Skin of body (tissue), 2 donors: Measurements from ENCODE around the gene TMEM26. TPM values are rescaled to one million over a fixed set of nuclear protein-coding genes. Genes with fewer than 3 reads are reported as not detected.
"Not testable (repeated sequence)": the region's sequence is repeated elsewhere in the genome, so short reads cannot be mapped to it uniquely, and the experiment has no call there.

Experiments used
- DNase-seq: peaks from one replicate; lab custom pipeline; 2025; lab: John Stamatoyannopoulos, UW
- total RNA-seq: library from RNA; depleted of rRNA; stranded (reverse); fragments of >200 nt; gene quantifications from one replicate; pipeline ENCODE4 v1.2.3, GENCODE V29; 2014

TMEM26 gene
- total RNA-seq, 1 donor from 2014 or later = 5.1 TPM

GRCh38 chr10:61400524-61400923 lies 52.7 kb downstream of the TMEM26 start:
- no peak for DNase-seq

GRCh38 chr10:61399406-61399805 lies 53.8 kb downstream of the TMEM26 start:
- DNase-seq = no peak

- no peak for DNase-seq
Observed at GRCh38 chr10:61398366-61399129, 54.6 kb downstream of the TMEM26 start.

DNA sequence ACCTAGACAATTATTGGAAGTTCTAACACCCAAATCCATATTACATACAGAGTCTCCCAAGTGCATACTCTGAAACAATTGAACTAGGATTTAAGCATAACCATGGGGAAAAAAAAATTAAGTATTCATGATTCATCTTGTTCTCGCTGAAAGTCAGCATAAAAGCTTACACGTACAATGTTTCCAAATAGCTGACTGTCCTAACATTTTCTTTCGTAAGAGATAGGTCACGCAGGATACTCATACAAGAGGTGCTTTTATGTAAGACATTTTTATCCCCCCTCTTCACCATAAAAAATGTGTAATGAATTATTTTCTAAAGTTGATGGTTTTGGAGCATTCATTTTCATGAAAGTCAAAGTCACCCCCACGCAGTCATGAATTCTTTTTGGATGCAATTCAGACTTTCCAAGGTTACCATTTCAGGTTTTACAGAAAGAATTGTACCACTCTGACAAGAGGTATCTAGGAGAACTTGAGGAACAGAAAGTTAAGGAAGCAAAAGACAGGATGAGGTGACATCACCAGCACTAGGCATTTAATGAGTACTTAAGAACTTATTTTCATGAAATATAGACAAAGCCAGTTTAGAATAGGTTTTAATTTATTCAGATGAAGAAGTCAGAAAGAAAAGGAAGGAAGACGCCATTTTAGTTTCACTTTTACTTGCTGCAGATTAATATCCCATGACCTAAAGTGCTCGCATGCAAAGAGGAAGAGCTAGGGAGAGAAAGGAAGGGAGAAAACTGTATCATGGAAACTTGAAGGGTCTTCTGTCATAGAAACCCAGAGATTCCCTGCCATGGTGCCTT lies 55.8 kb downstream of the TMEM26 start:
- DNase-seq = no peak

GRCh38 chr10:61391281-61391680 lies 61.9 kb downstream of the TMEM26 start:
- no peak for DNase-seq

DNA sequence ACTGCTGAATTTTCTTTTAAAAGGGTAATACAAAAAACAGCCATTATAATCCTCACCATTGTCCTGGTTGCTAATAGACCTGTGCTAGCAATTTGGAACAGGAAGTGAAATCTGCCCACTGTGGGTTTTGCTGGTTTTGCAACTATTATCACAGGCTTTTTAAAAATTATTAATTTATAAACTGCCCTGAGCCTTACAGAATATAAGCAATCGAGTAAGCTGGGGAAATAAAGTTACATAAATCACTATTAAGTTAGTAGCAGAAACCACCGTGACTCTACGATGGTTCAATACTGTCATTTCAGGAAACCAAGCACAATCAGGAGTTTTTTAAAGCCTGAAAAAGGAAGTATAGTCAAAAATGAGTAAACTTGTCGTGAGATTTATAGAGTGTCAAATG lies 62.3 kb downstream of the TMEM26 start:
- no peak for DNase-seq

- no peak for DNase-seq
Observed at GRCh38 chr10:61389887-61390286, 63.3 kb downstream of the TMEM26 start.

- not testable (repeated sequence) for DNase-seq
Observed at GRCh38 chr10:61388986-61389385, 64.2 kb downstream of the TMEM26 start.

- DNase-seq = peak; percentile 26
Observed at GRCh38 chr10:61385231-61386001, 67.8 kb downstream of the TMEM26 start.

DNA sequence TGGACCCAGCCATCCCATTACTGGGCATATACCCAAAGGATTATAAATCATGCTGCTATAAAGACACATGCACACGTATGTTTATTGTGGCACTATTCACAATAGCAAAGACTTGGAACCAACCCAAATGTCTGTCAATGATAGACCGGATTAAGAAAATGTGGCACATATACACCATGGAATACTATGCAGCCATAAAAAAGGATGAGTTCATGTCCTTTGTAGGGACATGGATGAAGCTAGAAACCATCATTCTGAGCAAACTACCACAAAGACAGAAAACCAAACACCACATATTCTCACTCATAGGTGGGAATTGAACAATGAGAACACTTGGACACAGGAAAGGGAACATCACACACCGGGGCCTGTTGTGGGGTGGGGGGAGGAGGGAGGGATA lies 72.0 kb downstream of the TMEM26 start:
- not testable (repeated sequence) for DNase-seq

GRCh38 chr10:61378865-61379264 lies 74.3 kb downstream of the TMEM26 start:
- DNase-seq = no peak

DNA sequence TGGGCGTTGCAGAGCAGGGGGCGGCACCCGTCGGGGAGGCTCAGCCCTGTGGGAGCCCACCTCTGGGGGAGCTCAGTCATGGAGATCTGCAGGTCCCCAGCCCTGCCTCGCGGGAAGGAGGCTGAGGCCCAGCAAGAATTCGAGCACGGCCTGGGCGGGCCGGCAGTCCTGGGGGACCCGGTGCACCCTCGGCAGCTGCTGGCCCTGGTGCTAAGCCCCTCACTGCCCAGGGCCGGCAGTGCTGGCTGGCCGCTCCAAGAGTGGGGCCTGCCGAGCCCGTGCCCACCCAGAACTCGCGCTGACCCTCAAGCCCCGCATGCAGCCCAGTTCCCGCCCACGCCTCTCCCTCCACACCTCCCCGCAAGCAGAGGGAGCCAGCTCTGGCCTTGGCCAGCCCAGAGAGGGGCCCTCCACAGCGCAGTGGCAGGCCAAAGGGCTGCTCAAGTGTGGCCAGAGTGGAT lies 76.2 kb downstream of the TMEM26 start:
- DNase-seq = no peak

GRCh38 chr10:61376377-61376776 lies 76.8 kb downstream of the TMEM26 start:
- no peak for DNase-seq

DNA sequence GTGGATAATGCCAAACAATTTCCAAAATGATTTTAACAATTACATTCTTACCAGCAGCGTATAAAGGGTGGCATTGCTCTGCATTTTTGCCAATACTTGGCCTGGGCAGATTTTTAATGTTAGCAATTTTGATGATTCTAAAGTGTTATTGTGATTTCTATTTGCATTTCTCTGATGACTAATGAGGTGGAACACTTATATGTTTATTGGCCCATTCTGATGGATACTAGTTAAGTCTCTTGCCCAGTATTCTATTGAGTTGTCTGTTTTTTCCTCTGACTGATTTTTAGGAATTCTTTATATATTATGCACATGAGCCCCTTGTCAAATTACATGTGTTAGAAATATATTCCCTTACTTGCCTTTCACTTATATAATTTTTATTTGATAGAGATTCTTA lies 86.8 kb downstream of the TMEM26 start:
- no peak for DNase-seq

DNA sequence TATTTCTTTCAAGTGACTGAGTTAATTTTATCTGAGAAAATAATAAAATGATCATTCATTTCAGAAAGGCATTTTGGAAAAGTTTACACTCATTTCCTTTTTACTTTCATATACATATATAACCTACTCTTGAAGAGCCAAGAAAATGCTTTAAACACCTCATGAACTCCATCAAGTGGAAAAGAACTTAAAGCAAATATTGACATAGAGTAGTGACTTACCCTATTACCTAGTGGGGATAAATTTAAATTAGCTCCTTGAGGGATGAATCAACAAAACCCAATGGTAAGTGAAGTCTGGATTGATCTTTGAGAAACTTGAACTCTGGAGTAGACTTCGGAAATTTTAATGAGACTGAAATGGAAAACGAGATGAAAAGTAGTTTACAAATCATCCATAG lies 88.6 kb downstream of the TMEM26 start:
- DNase-seq = no peak

- DNase-seq = no peak
Observed at GRCh38 chr10:61363006-61363405, 90.2 kb downstream of the TMEM26 start.

DNA sequence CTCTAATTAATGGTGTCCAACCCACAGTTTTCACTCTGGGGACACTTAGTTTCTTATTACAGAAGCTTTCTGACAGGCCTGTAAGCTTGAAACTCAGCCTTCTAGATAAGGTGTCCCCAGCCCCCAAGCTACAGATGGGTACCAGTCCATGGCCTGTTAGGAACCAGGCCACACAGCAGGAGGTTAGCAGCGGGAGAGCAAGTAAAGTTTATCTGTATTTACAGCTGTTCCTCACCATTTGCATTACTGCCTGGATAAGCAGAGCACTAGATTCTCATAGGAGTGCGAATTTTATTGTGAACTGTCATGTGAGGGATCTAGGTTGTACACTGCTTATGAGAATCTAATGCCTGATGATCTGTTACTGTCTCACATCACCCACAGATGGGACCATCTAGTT lies 93.7 kb downstream of the TMEM26 start:
- DNase-seq = no peak

DNA sequence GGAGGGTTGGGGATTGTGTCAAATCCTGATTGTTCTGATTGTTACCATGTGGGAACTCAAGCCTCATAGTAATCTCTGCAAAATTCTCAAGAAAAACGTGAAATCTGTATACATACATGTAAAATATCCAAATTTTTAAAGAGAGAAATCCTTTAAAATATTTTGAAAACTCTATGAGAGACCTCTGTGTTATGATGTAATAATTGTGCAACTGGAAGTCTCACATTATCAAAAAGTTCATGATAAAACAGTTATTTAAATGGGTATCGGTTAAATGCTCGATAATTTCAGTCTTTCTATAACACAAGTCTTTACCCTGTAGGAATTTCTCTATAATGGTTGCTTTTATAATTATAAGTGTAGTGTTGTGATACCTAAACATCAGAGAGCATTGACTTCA lies 95.5 kb downstream of the TMEM26 start:
- DNase-seq = no peak
